Loucy (cell line): ENCODE measurements around the gene CYP1B1.

Experiments used
- H2AFZ ChIP-seq: fragments of 200-600 bp; sonication (generic); 2 replicates; pipeline ENCODE4 v1.6.0; 2016; ENCODE audit warnings: antibody characterized with exemption, mild to moderate bottlenecking, low read length, moderate library complexity
- H3F3A ChIP-seq: fragments of 200-600 bp; 2 replicates; pipeline ENCODE4 v1.6.0; 2016; ENCODE audit warnings: antibody characterized with exemption, low read depth, mild to moderate bottlenecking
- H3K27me3 ChIP-seq: fragments of 200-600 bp; sonication (generic); 2 replicates; pipeline ENCODE4 v1.6.1; 2014; ENCODE audit warnings: low read length, mild to moderate bottlenecking; ENCODE audit not compliant: insufficient read depth, poor library complexity, severe bottlenecking
- H3K36me3 ChIP-seq: fragments of 200-600 bp; sonication (generic); 2 replicates; pipeline ENCODE4 v1.6.1; 2016; ENCODE audit warnings: low read length; ENCODE audit not compliant: insufficient read depth
- H3K4me1 ChIP-seq: fragments of 200-600 bp; sonication (generic); 2 replicates; pipeline ENCODE4 v1.5.1; 2014; ENCODE audit warnings: low read length, mild to moderate bottlenecking; ENCODE audit not compliant: insufficient read depth, poor library complexity, severe bottlenecking
- H3K4me2 ChIP-seq: fragments of 200-600 bp; sonication (generic); 2 replicates; pipeline ENCODE4 v1.6.0; 2014; ENCODE audit warnings: antibody characterized with exemption, low read length, low read depth, mild to moderate bottlenecking; ENCODE audit not compliant: poor library complexity, severe bottlenecking
- H3K4me3 ChIP-seq: fragments of 200-600 bp; sonication (generic); 2 replicates; pipeline ENCODE4 v1.5.1; 2014; ENCODE audit warnings: low read length, mild to moderate bottlenecking, mixed read lengths; ENCODE audit not compliant: poor library complexity, severe bottlenecking
- H3K79me2 ChIP-seq: fragments of 200-600 bp; sonication (generic); 2 replicates; pipeline ENCODE4 v1.6.1; 2014; ENCODE audit warnings: low read length; ENCODE audit not compliant: insufficient read depth
- H3K9ac ChIP-seq: fragments of 200-600 bp; sonication (generic); 2 replicates; pipeline ENCODE4 v1.6.0; 2014; ENCODE audit warnings: mild to moderate bottlenecking, low read depth, low read length, moderate library complexity; ENCODE audit not compliant: poor library complexity, severe bottlenecking
- H3K9me2 ChIP-seq: fragments of 200-600 bp; sonication (generic); replicated peaks from 2 replicates; pipeline ENCODE4 v1.6.1; 2016; ENCODE audit warnings: low read depth, low read length, mixed read lengths
- H3K9me3 ChIP-seq: fragments of 200-600 bp; sonication (generic); 2 replicates; pipeline ENCODE4 v1.6.1; 2014; ENCODE audit warnings: mild to moderate bottlenecking, antibody characterized with exemption, low read length, low read depth; ENCODE audit not compliant: insufficient read depth
- H4K20me1 ChIP-seq: fragments of 200-600 bp; sonication (generic); 2 replicates; pipeline ENCODE4 v1.6.0; 2014; ENCODE audit warnings: antibody characterized with exemption, low read length, mild to moderate bottlenecking; ENCODE audit not compliant: insufficient read depth, poor library complexity, severe bottlenecking
- CTCF ChIP-seq: fragments of 200-600 bp; sonication (generic); conservative IDR thresholded peaks from 2 replicates; pipeline ENCODE4 v1.5.1; 2014; ENCODE audit warnings: mild to moderate bottlenecking, antibody characterized with exemption, low read length
- EZH2phosphoT487 ChIP-seq: fragments of 200-600 bp; IDR thresholded peaks from 2 replicates; pipeline ENCODE4 v1.6.1; 2018; ENCODE audit warnings: antibody characterized with exemption, mild to moderate bottlenecking, moderate library complexity, borderline replicate concordance

Gene CYP1B1

GRCh38 chr2:38097258-38097987 lies 21.5 kb upstream of the CYP1B1 start:
- Histone ChIP-seq H3K27me3 (peaks cover 5% of the 10 kb centered on the region), H3K4me1 (no peaks in the 10 kb centered on the region)

GRCh38 chr2:38095996-38096861 lies 20.3 kb upstream of the CYP1B1 start:
- H3K79me2 ChIP-seq = no peaks in the 10 kb centered on the region
- TF ChIP-seq EZH2phosphoT487 (no peak), CTCF (no peak)
- no peaks in the 10 kb centered on the region for H4K20me1 ChIP-seq
- H2AFZ ChIP-seq = no peak overlapping the region
- no peaks in the 10 kb centered on the region for H3K36me3 ChIP-seq
- H3K9me2 ChIP-seq = no peaks in the 10 kb centered on the region
- H3K4me1 ChIP-seq = no peaks in the 10 kb centered on the region
- no peaks in the 10 kb centered on the region for H3K9me3 ChIP-seq
- H3K27me3 ChIP-seq = peaks cover 5% of the 10 kb centered on the region
- no peaks in the 10 kb centered on the region for H3F3A ChIP-seq
- H3K4me3 ChIP-seq = no peak overlapping the region
- no peak overlapping the region for H3K9ac ChIP-seq
- H3K4me2 ChIP-seq = no peak overlapping the region

More at GRCh38 chr2:38097258-38097987, 21.5 kb upstream of the CYP1B1 start:
- Histone ChIP-seq H3F3A (no peaks in the 10 kb centered on the region), H3K9ac (no peak overlapping the region), H3K9me2 (no peaks in the 10 kb centered on the region), H3K9me3 (no peaks in the 10 kb centered on the region), H2AFZ (no peak overlapping the region), H3K36me3 (no peaks in the 10 kb centered on the region), H3K79me2 (no peaks in the 10 kb centered on the region), H3K4me2 (no peak overlapping the region), H3K4me3 (no peak overlapping the region), H4K20me1 (no peaks in the 10 kb centered on the region)
- TF ChIP-seq CTCF (no peak), EZH2phosphoT487 (no peak)

- H3K9ac ChIP-seq = no peak overlapping the region
- no peaks in the 10 kb centered on the region for H3K9me2 ChIP-seq
- no peaks in the 10 kb centered on the region for H3K27me3 ChIP-seq
- no peaks in the 10 kb centered on the region for H3K9me3 ChIP-seq
- TF ChIP-seq EZH2phosphoT487 (no peak), CTCF (no peak)
- H3K4me3 ChIP-seq = no peak overlapping the region
- no peak overlapping the region for H2AFZ ChIP-seq
- H3K79me2 ChIP-seq = no peaks in the 10 kb centered on the region
- H3F3A ChIP-seq = no peaks in the 10 kb centered on the region
- no peaks in the 10 kb centered on the region for H3K4me1 ChIP-seq
- no peaks in the 10 kb centered on the region for H4K20me1 ChIP-seq
- no peak overlapping the region for H3K4me2 ChIP-seq
- H3K36me3 ChIP-seq = no peaks in the 10 kb centered on the region
Measured at GRCh38 chr2:38095079-38095995, 19.4 kb upstream of the CYP1B1 start.
